WTC11 (cell line): Measurements from ENCODE around the gene ACACA. TPM values are rescaled to one million over a fixed set of nuclear protein-coding genes. Genes with fewer than 3 reads are reported as not detected.
A peak's percentile ranks its signal among the peaks of the same experiment; 100 is the strongest.

Experiments
- ATAC-seq: fragments of 200-7000 bp; cut with Tn5 transposase; 2 replicates; pipeline ENCODE4 v1.10.0; 2021; ENCODE audit warnings: mild to moderate bottlenecking, moderate library complexity
- CTCF ChIA-PET: fragments of 300-600 bp; sonication (Branson Sonifier 250); formaldehyde crosslinking; loops from one replicate; lab custom pipeline; 2021; ENCODE audit warnings: antibody characterized with exemption; lab: Charles Lee
- POLR2A ChIA-PET: fragments of 350-600 bp; sonication (Branson Sonifier 250); formaldehyde crosslinking; loops from one replicate; lab custom pipeline; 2021; ENCODE audit warnings: antibody characterized with exemption; lab: Charles Lee
- DNase-seq: peaks from one replicate; pipeline ENCODE4 v3.0.0; 2021; ENCODE audit warnings: low spot score
- H3K27ac Mint-ChIP-seq: 2 replicates; pipeline ENCODE4 v1.8.0; 2021; ENCODE audit warnings: mixed read lengths
- H3K27me3 Mint-ChIP-seq: 2 replicates; pipeline ENCODE4 v1.8.0; 2021; ENCODE audit warnings: low read depth, mild to moderate bottlenecking, moderate library complexity, mixed read lengths
- H3K36me3 Mint-ChIP-seq: 2 replicates; pipeline ENCODE4 v1.8.0; 2021; ENCODE audit warnings: mixed read lengths
- H3K4me1 Mint-ChIP-seq: 2 replicates; pipeline ENCODE4 v1.8.0; 2022; ENCODE audit warnings: mixed read lengths
- H3K4me3 Mint-ChIP-seq: 2 replicates; pipeline ENCODE4 v1.8.0; 2021; ENCODE audit warnings: mild to moderate bottlenecking, moderate library complexity, mixed read lengths
- H3K9me3 Mint-ChIP-seq: 2 replicates; pipeline ENCODE4 v1.8.0; 2021; ENCODE audit warnings: mixed read lengths
- ATF6 ChIP-seq: sonication (generic); formaldehyde crosslinking; IDR thresholded peaks from 2 replicates; pipeline ENCODE4 v1.8.1; 2023; ENCODE audit warnings: mild to moderate bottlenecking, missing genetic modification reagents
- E2F1 ChIP-seq: sonication (generic); formaldehyde crosslinking; IDR thresholded peaks from 2 replicates; pipeline ENCODE4 v1.8.0; 2022; ENCODE audit warnings: mild to moderate bottlenecking, missing genetic modification reagents
- E2F4 ChIP-seq: sonication (generic); formaldehyde crosslinking; IDR thresholded peaks from 2 replicates; pipeline ENCODE4 v1.8.1; 2022; ENCODE audit warnings: low read depth, mild to moderate bottlenecking, moderate library complexity, missing genetic modification reagents, borderline replicate concordance
- E2F5 ChIP-seq: sonication (generic); formaldehyde crosslinking; IDR thresholded peaks from 2 replicates; pipeline ENCODE4 v1.8.1; 2022; ENCODE audit warnings: mild to moderate bottlenecking, moderate library complexity, missing genetic modification reagents
- GRHL2 ChIP-seq: fragments of 250-450 bp; sonication (Bioruptor Pico); IDR thresholded peaks from 2 replicates; pipeline ENCODE4 v1.8.0; 2022; ENCODE audit warnings: mild to moderate bottlenecking, moderate library complexity; ENCODE audit not compliant: insufficient replicate concordance, severe bottlenecking
- IRF2 ChIP-seq: sonication (generic); formaldehyde crosslinking; IDR thresholded peaks from 2 replicates; pipeline ENCODE4 v1.8.0; 2022; ENCODE audit warnings: low read depth, missing genetic modification reagents, borderline replicate concordance
- JAZF1 ChIP-seq: fragments of 250-450 bp; sonication (Bioruptor Pico); IDR thresholded peaks from 2 replicates; pipeline ENCODE4 v1.9.0; 2021; ENCODE audit warnings: moderate library complexity, mild to moderate bottlenecking, inconsistent platforms
- KAT7 ChIP-seq: sonication (generic); formaldehyde crosslinking; IDR thresholded peaks from 2 replicates; pipeline ENCODE4 v1.8.1; 2023; ENCODE audit warnings: missing genetic modification reagents, mild to moderate bottlenecking, borderline replicate concordance
- MLX ChIP-seq: sonication (generic); formaldehyde crosslinking; IDR thresholded peaks from 2 replicates; pipeline ENCODE4 v1.8.1; 2023; ENCODE audit warnings: mild to moderate bottlenecking, missing genetic modification reagents, moderate library complexity
- RELA ChIP-seq: sonication (generic); formaldehyde crosslinking; IDR thresholded peaks from 2 replicates; pipeline ENCODE4 v1.8.1; 2022; ENCODE audit warnings: missing genetic modification reagents, mild to moderate bottlenecking, borderline replicate concordance
- RORB ChIP-seq: fragments of 250-450 bp; sonication (Bioruptor Pico); IDR thresholded peaks from 2 replicates; pipeline ENCODE4 v1.9.0; 2021; ENCODE audit warnings: mild to moderate bottlenecking
- SMAD4 ChIP-seq: sonication (generic); formaldehyde crosslinking; IDR thresholded peaks from 2 replicates; pipeline ENCODE4 v1.8.0; 2022; ENCODE audit warnings: mild to moderate bottlenecking, missing genetic modification reagents
- SP1 ChIP-seq: sonication (generic); formaldehyde crosslinking; conservative IDR thresholded peaks from 2 replicates; pipeline ENCODE4 v1.8.1; 2022; ENCODE audit warnings: missing genetic modification reagents
- ZNF281 ChIP-seq: sonication (generic); formaldehyde crosslinking; IDR thresholded peaks from 2 replicates; pipeline ENCODE4 v1.8.0; 2023; ENCODE audit warnings: mild to moderate bottlenecking, missing genetic modification reagents
- ZNF671 ChIP-seq: fragments of 250-450 bp; sonication (Bioruptor Pico); IDR thresholded peaks from 2 replicates; pipeline ENCODE4 v1.8.0; 2021; ENCODE audit warnings: mild to moderate bottlenecking
- total RNA-seq: library from RNA; stranded (reverse); gene quantifications from 3 replicates; pipeline ENCODE4 v1.2.3, GENCODE V29; 2021

ACACA gene
- total RNA-seq, 1 experiment from 2014 or later = 167 TPM

- CTCF ChIA-PET = no interaction called here
- H3K36me3 Mint-ChIP-seq = peaks cover 50% of the 10 kb centered on the region
Measured at GRCh38 chr17:37123386-37123785, 283.2 kb downstream of the ACACA start.

More at GRCh38 chr17:37123386-37123785, 283.2 kb downstream of the ACACA start:
- TF ChIP-seq E2F4 (no peak), IRF2 (no peak), JAZF1 (CRISPR knock-in tag) (no peak), SP1 (no peak), GRHL2 (CRISPR knock-in tag) (no peak), ZNF671 (CRISPR knock-in tag) (no peak), ATF6 (no peak), RELA (no peak), KAT7 (CRISPR knock-in tag) (no peak), RORB (CRISPR knock-in tag) (no peak), E2F1 (CRISPR knock-in tag) (no peak), SMAD4 (CRISPR knock-in tag) (no peak), ZNF281 (no peak), MLX (CRISPR knock-in tag) (no peak), E2F5 (no peak)
- DNase-seq = no peak
- POLR2A ChIA-PET = no interaction called here
- Mint-ChIP-seq H3K4me1 (peaks cover 26% of the 10 kb centered on the region), H3K4me3 (no peak overlapping the region), H3K27ac (peak overlapping the region; percentile 66; the same call in 1 of the 2 replicates), H3K27me3 (no peaks in the 10 kb centered on the region), H3K9me3 (no peaks in the 10 kb centered on the region)
- no peak for ATAC-seq
